Endodermal cell (in vitro differentiated cells): ENCODE measurements around the gene DENND1A. TPM values are rescaled to one million over a fixed set of nuclear protein-coding genes. Genes with fewer than 3 reads are reported as not detected.

Experiments used
- DNase-seq: peaks from one replicate; pipeline ENCODE4 v3.0.0-alpha.2; 2017
- H3K27ac ChIP-seq: 2 replicates; pipeline ENCODE4 v1.5.1; 2013; ENCODE audit warnings: mild to moderate bottlenecking, low read depth, low read length, moderate library complexity
- H3K27me3 ChIP-seq: 2 replicates; pipeline ENCODE4 v1.6.1; 2013; ENCODE audit warnings: mild to moderate bottlenecking, low read length, moderate library complexity; ENCODE audit not compliant: insufficient read depth, control insufficient read depth, poor library complexity, severe bottlenecking
- H3K36me3 ChIP-seq: 2 replicates; pipeline ENCODE4 v1.7.0; 2013; ENCODE audit warnings: mild to moderate bottlenecking, low read length, moderate library complexity; ENCODE audit not compliant: control insufficient read depth, insufficient read depth
- H3K4me1 ChIP-seq: one replicate; pipeline ENCODE4 v1.7.0; 2013; ENCODE audit warnings: low read length; ENCODE audit not compliant: control insufficient read depth, insufficient read depth
- H3K4me3 ChIP-seq: 2 replicates; pipeline ENCODE4 v1.5.1; 2013; ENCODE audit warnings: mild to moderate bottlenecking, low read length, moderate library complexity
- H3K9ac ChIP-seq: 2 replicates; pipeline ENCODE4 v1.6.1; 2013; ENCODE audit warnings: mild to moderate bottlenecking, low read length, moderate library complexity; ENCODE audit not compliant: poor library complexity, severe bottlenecking; ENCODE audit errors: extremely low read depth
- H3K9me3 ChIP-seq: 2 replicates; pipeline ENCODE4 v1.6.1; 2013; ENCODE audit warnings: mild to moderate bottlenecking, low read length, moderate library complexity; ENCODE audit not compliant: control insufficient read depth
- H3K27ac Mint-ChIP-seq: 2 replicates; pipeline ENCODE4 v1.8.0; 2020; ENCODE audit warnings: mixed read lengths
- H3K27me3 Mint-ChIP-seq: 2 replicates; pipeline ENCODE4 v1.8.0; 2021; ENCODE audit warnings: mild to moderate bottlenecking, mixed read lengths; ENCODE audit not compliant: insufficient read depth
- H3K36me3 Mint-ChIP-seq: 2 replicates; pipeline ENCODE4 v1.8.0; 2020; ENCODE audit warnings: low read depth, mixed read lengths
- H3K4me1 Mint-ChIP-seq: 2 replicates; pipeline ENCODE4 v1.8.0; 2020; ENCODE audit warnings: mixed read lengths
- H3K4me3 Mint-ChIP-seq: 2 replicates; pipeline ENCODE4 v1.8.0; 2020; ENCODE audit warnings: mild to moderate bottlenecking, moderate library complexity, mixed read lengths
- H3K9me3 Mint-ChIP-seq: 2 replicates; pipeline ENCODE4 v1.8.0; 2020; ENCODE audit warnings: mild to moderate bottlenecking, mixed read lengths
- WGBS, 2 experiments: methylation state at CpG; one replicate each; pipeline versions ENCODE4 v1.1.5 to v1.1.7; 2013; ENCODE audit warnings: missing lambda C conversion rate in 2 of 2, mixed read lengths in 1 of 2; ENCODE audit not compliant: insufficient coverage in 1 of 2, insufficient read length in 1 of 2; 5-methylcytosine and 5-hydroxymethylcytosine counted together
- total RNA-seq, 2 donors: library from RNA; stranded (reverse); fragmentation: NEBNext Ultra II Directional in 1 of 2; extraction: Animal tissue kit (Norgen Biotek cat#: 25700) in 1 of 2; gene quantifications; 2 replicates in 1 of 2; 3 replicates in 1 of 2; pipeline ENCODE4 v1.2.1, GENCODE V29; 2021
- TF ChIP-seq, protein P1 (sequence below): fragments of 200-600 bp; sonication (generic); conservative IDR thresholded peaks from 2 replicates; pipeline ENCODE4 v1.5.0; 2021; ENCODE audit warnings: antibody characterized with exemption, mild to moderate bottlenecking

The DENND1A gene
- total RNA-seq, 2 donors from 2014 or later: 29.5 to 38.4 TPM

DNA sequence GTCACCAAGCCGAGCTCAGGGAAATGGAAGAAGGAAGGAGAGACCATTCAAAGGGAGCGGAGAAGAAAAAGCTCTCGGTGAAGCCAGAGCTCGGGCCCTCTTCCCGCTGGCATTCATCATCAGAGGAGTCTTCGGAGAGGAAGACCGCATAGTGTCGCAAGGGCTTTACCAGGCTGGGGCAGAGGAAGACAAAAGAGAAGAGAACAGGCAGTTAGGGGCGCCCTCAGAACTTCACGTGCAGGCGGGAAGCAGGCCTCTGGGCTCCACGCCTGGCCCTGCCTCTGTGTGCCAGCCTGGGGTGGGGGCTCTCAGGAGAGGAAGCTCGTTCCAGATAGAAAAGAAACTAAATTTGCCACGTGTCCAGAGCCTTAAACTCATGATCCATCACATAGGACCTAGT lies 542.2 kb downstream of the DENND1A start:
- Histone ChIP-seq H3K9me3 (peaks cover under 1% of the 10 kb centered on the region), H3K4me1 (no peaks in the 10 kb centered on the region), H3K4me3 (no peak overlapping the region), H3K27me3 (no peaks in the 10 kb centered on the region), H3K27ac (no peak overlapping the region), H3K36me3 (no peaks in the 10 kb centered on the region), H3K9ac (no peak overlapping the region)
- Mint-ChIP-seq H3K4me3 (no peak overlapping the region), H3K9me3 (no peaks in the 10 kb centered on the region), H3K27ac (no peak overlapping the region), H3K36me3 (no peaks in the 10 kb centered on the region), H3K4me1 (peaks cover 11% of the 10 kb centered on the region), H3K27me3 (no peaks in the 10 kb centered on the region)
- 89 to 90% methylated on average over 11 to 14 of the region's 14 CpGs for WGBS, 2 experiments
- TF ChIP-seq, protein P1, sequence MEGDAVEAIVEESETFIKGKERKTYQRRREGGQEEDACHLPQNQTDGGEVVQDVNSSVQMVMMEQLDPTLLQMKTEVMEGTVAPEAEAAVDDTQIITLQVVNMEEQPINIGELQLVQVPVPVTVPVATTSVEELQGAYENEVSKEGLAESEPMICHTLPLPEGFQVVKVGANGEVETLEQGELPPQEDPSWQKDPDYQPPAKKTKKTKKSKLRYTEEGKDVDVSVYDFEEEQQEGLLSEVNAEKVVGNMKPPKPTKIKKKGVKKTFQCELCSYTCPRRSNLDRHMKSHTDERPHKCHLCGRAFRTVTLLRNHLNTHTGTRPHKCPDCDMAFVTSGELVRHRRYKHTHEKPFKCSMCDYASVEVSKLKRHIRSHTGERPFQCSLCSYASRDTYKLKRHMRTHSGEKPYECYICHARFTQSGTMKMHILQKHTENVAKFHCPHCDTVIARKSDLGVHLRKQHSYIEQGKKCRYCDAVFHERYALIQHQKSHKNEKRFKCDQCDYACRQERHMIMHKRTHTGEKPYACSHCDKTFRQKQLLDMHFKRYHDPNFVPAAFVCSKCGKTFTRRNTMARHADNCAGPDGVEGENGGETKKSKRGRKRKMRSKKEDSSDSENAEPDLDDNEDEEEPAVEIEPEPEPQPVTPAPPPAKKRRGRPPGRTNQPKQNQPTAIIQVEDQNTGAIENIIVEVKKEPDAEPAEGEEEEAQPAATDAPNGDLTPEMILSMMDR: no peak
- DNase-seq: no peak

DNA sequence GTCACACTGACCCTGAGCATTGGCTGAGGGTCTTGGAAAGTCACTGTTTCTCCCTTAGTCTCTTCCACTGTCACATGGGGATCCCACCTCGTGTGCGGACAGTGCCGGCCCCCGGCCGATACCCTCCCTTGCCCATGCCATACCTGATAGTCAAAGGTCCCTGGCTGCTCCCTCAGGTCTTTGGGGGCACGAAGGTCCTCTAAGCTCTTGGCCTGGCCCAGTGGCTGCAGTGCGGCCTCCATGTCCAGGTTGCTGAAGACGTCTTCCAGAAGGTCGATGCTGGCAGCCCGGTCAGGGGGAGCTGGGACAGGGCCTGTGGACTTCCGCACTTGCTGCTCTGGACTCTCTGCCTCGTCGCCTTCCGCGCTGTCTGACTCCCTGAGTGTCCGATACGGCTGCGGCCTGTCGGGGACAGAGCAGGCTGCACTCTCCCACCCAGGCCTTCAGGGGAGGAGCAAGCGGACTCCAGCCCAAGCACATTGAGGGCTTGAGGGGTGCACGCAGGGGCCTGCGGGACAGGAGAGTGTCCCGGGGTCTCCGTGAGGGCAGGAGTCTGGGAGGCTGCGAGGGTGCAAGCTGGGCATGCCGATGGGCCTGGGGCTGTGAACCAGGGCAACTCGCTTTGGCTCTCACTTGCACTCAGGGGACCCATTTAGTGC lies 546.3 kb downstream of the DENND1A start:
- Histone ChIP-seq H3K4me1 (no peaks in the 10 kb centered on the region), H3K36me3 (no peaks in the 10 kb centered on the region), H3K4me3 (no peak overlapping the region), H3K27me3 (no peaks in the 10 kb centered on the region), H3K9ac (no peak overlapping the region), H3K9me3 (no peaks in the 10 kb centered on the region), H3K27ac (no peak overlapping the region)
- Mint-ChIP-seq H3K4me1 (no peaks in the 10 kb centered on the region), H3K4me3 (no peak overlapping the region), H3K36me3 (no peaks in the 10 kb centered on the region), H3K27ac (peak overlapping the region; percentile 13), H3K9me3 (no peaks in the 10 kb centered on the region), H3K27me3 (no peaks in the 10 kb centered on the region)
- TF ChIP-seq, protein P1: no peak
- WGBS, 2 experiments: 90 to 94% methylated on average over 20 to 27 of the region's 27 CpGs
- no peak for DNase-seq

DNA sequence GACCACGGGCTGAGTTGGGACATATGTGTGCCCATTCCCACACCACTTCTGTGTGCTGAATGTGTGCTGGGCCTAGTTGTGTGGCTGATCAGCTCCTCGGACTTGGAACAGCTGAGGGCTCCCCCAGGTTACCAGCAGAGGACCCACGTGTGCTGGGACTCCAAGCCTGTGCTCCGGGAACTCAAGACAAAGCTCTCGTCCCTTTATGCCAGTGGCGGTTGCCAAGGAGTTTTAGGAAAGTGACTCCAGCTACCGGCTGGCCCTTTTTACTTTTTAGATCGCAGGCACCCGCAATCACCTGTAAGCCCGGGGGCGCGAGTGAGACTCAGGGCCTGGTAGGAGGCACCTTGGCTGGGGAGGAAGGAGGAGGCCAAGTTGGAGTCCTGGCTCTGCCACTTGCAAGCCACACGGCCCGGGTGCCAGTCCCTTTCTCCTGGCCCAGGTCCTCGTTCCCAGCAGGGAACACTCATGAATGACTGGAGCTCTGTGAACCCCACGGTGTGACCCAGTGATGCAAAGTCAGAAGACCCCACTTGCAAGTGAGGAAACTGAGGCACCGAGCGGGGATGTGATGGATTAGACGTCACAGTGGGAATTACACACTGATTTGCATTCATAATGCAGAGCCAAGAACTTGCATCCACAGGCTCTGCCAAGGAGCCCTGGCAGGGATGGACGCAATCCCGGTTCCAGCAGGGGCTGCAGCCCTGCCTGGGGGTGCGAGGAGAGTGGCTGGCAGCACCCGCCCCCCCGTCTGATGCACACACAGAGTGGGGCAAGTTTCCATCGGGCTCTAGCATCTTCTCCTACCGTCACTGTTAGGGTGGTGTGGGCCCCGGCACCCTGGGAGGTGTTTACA lies 547.0 kb downstream of the DENND1A start:
- Histone ChIP-seq H3K4me3 (no peak overlapping the region), H3K27ac (no peak overlapping the region), H3K9me3 (no peaks in the 10 kb centered on the region), H3K27me3 (no peaks in the 10 kb centered on the region), H3K4me1 (no peaks in the 10 kb centered on the region), H3K36me3 (no peaks in the 10 kb centered on the region), H3K9ac (no peak overlapping the region)
- 91 to 92% methylated on average over 13 to 27 of the region's 27 CpGs for WGBS, 2 experiments
- DNase-seq: no peak
- TF ChIP-seq, protein P1: no peak
- H3K9me3 Mint-ChIP-seq: no peaks in the 10 kb centered on the region
- no peaks in the 10 kb centered on the region for H3K4me1 Mint-ChIP-seq
- H3K36me3 Mint-ChIP-seq: no peaks in the 10 kb centered on the region
- no peak overlapping the region for H3K27ac Mint-ChIP-seq
- no peaks in the 10 kb centered on the region for H3K27me3 Mint-ChIP-seq
- H3K4me3 Mint-ChIP-seq: no peak overlapping the region
